HepG2 (cell line): Measurements from ENCODE around the gene FLRT3. TPM values are rescaled to one million over a fixed set of nuclear protein-coding genes. Genes with fewer than 3 reads are reported as not detected.

ENCODE experiments used
- FOXK1 ChIP-seq: sonication (generic); formaldehyde crosslinking; IDR thresholded peaks from 2 replicates; pipeline ENCODE4 v1.4.0; 2020; ENCODE audit warnings: low read depth, missing genetic modification reagents, borderline replicate concordance
- KAT7 ChIP-seq: IDR thresholded peaks from 2 replicates; pipeline ENCODE4 v1.6.1; 2018; ENCODE audit warnings: borderline replicate concordance, missing compliant biosample characterization
- KLF9 ChIP-seq: IDR thresholded peaks from 2 replicates; pipeline ENCODE4 v1.6.1; 2016; ENCODE audit warnings: low read depth
- MIER3 ChIP-seq: IDR thresholded peaks from 2 replicates; pipeline ENCODE4 v1.6.1; 2016; ENCODE audit warnings: missing compliant biosample characterization, borderline replicate concordance
- NR2C2 ChIP-seq: sonication (generic); formaldehyde crosslinking; IDR thresholded peaks from 2 replicates; pipeline ENCODE4 v1.4.0; 2020; ENCODE audit warnings: missing genetic modification reagents, mild to moderate bottlenecking, moderate library complexity, borderline replicate concordance
- PHF20 ChIP-seq: sonication (generic); formaldehyde crosslinking; IDR thresholded peaks from 2 replicates; pipeline ENCODE4 v1.5.0; 2020; ENCODE audit warnings: mild to moderate bottlenecking, missing genetic modification reagents
- SIX1 ChIP-seq: sonication (generic); formaldehyde crosslinking; IDR thresholded peaks from 2 replicates; pipeline ENCODE4 v1.4.0; 2020; ENCODE audit warnings: missing genetic modification reagents, borderline replicate concordance
- ZBTB20 ChIP-seq: sonication (generic); formaldehyde crosslinking; IDR thresholded peaks from 2 replicates; pipeline ENCODE4 v1.8.1; 2023; ENCODE audit warnings: missing genetic modification reagents, low read depth, mild to moderate bottlenecking, borderline replicate concordance
- ZFX ChIP-seq: sonication (generic); formaldehyde crosslinking; IDR thresholded peaks from 2 replicates; pipeline ENCODE4 v1.4.0; 2020; ENCODE audit warnings: mild to moderate bottlenecking, low read depth, missing genetic modification reagents, moderate library complexity
- ZNF121 ChIP-seq: sonication (generic); formaldehyde crosslinking; IDR thresholded peaks from 2 replicates; pipeline ENCODE4 v1.5.0; 2020; ENCODE audit warnings: mild to moderate bottlenecking, missing genetic modification reagents
- ZNF33B ChIP-seq: sonication (generic); formaldehyde crosslinking; IDR thresholded peaks from 2 replicates; pipeline ENCODE4 v1.5.1; 2020; ENCODE audit warnings: mild to moderate bottlenecking, missing genetic modification reagents
- ZNF34 ChIP-seq: sonication (generic); formaldehyde crosslinking; IDR thresholded peaks from 2 replicates; pipeline ENCODE4 v1.4.0; 2020; ENCODE audit warnings: mild to moderate bottlenecking, missing genetic modification reagents, borderline replicate concordance
- ZNF468 ChIP-seq: sonication (generic); formaldehyde crosslinking; IDR thresholded peaks from 2 replicates; pipeline ENCODE4 v1.8.0; 2022; ENCODE audit warnings: mild to moderate bottlenecking, moderate library complexity, missing genetic modification reagents
- ZNF496 ChIP-seq: sonication (generic); formaldehyde crosslinking; IDR thresholded peaks from 2 replicates; pipeline ENCODE4 v1.8.1; 2023; ENCODE audit warnings: mild to moderate bottlenecking, moderate library complexity, missing genetic modification reagents; ENCODE audit not compliant: insufficient replicate concordance
- ZNF720 ChIP-seq: sonication (generic); formaldehyde crosslinking; IDR thresholded peaks from 2 replicates; pipeline ENCODE4 v1.4.0; 2020; ENCODE audit warnings: missing genetic modification reagents
- ZNF790 ChIP-seq: sonication (generic); formaldehyde crosslinking; IDR thresholded peaks from 2 replicates; pipeline ENCODE4 v1.8.0; 2022; ENCODE audit warnings: missing genetic modification reagents, mild to moderate bottlenecking, borderline replicate concordance
- ZNF891 ChIP-seq: sonication (generic); formaldehyde crosslinking; IDR thresholded peaks from 2 replicates; pipeline ENCODE4 v1.5.0; 2020; ENCODE audit warnings: mild to moderate bottlenecking, missing genetic modification reagents
- polyA plus RNA-seq, 8 experiments: library from polyadenylated mRNA; depleted of rRNA in 3 of 8; stranded (reverse) in 7 of 8; unstranded in 1 of 8; fragments of >200 nt; fragmentation: Illumina TruSeq in 4 of 8; extraction: Trizol in 4 of 8; gene quantifications; 2 replicates each; pipeline versions ENCODE4 v1.2.1 to v1.2.3, GENCODE V29; 2011 to 2016; ENCODE audit warnings: low read depth in 4 of 8, missing spikeins in 1 of 8, mixed read lengths in 1 of 8; ENCODE audit not compliant: insufficient read depth in 1 of 8
- total RNA-seq, 5 experiments: library from RNA; depleted of rRNA; stranded (reverse); fragments of >200 nt; fragmentation: Illumina TruSeq; extraction: Trizol; gene quantifications; 2 replicates each; pipeline ENCODE4 v1.2.3, GENCODE V29; 2016; ENCODE audit warnings: low read depth in 1 of 5
- TF ChIP-seq, protein P1 (sequence below): sonication (generic); formaldehyde crosslinking; IDR thresholded peaks from 2 replicates; pipeline ENCODE4 v1.8.0; 2022; ENCODE audit warnings: missing genetic modification reagents, mild to moderate bottlenecking, borderline replicate concordance
- TF ChIP-seq, protein P2 (sequence below): IDR thresholded peaks from 2 replicates; pipeline ENCODE4 v1.6.1; 2012; ENCODE audit warnings: inconsistent platforms
- TF ChIP-seq, protein P3 (sequence below): IDR thresholded peaks from 2 replicates; pipeline ENCODE4 v1.6.1; 2016
- TF ChIP-seq, protein P4 (sequence below): sonication (generic); formaldehyde crosslinking; IDR thresholded peaks from 2 replicates; pipeline ENCODE4 v1.9.0; 2022; ENCODE audit warnings: missing genetic modification reagents, mild to moderate bottlenecking, borderline replicate concordance
- TF ChIP-seq, protein P5 (sequence below): sonication (generic); formaldehyde crosslinking; IDR thresholded peaks from 2 replicates; pipeline ENCODE4 v1.5.1; 2020; ENCODE audit warnings: missing genetic modification reagents, mild to moderate bottlenecking, borderline replicate concordance

Gene FLRT3
- total and polyA plus RNA-seq, 2 of the 13 experiments (the other 11 are each of a cell fraction or from before 2014, with no cell fraction given): 0.44 to 5.3 TPM

DNA sequence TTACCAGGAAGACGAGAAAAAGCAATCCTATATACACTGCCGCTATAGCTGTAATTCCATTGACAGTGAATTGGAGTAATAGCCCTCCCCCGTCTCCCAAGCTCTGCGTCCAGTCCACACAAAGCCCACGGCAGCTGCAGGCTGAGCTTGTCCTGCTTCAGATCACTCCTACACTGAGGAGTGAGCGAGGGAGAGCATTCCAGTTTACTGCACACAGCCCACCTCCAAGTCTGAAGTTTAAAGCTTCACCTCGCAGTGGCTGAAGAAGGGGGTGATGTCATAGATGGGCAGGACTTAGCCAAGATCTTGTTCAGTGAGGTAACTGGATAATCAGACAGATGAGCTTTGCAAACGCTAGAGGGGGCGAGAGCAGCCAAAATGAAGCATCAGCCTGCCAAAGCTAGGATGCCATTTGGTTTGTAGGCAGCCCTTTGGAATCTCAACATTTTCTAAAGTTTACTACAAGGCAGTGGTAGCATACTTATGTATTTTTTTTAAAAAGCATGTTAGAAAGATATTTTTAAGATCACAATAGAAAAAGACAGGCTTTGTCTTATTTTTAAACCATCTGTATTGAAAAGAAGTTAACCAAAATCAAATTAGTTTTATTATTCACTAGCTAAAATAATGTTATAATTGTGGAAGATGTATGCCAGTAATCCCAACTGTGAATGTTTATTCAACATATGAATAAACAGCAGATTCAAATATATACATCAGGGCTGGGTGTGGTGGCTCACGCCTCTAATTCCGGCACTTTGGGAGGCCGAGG, at the start of gene FLRT3 (continued):
- TF ChIP-seq, protein P1, sequence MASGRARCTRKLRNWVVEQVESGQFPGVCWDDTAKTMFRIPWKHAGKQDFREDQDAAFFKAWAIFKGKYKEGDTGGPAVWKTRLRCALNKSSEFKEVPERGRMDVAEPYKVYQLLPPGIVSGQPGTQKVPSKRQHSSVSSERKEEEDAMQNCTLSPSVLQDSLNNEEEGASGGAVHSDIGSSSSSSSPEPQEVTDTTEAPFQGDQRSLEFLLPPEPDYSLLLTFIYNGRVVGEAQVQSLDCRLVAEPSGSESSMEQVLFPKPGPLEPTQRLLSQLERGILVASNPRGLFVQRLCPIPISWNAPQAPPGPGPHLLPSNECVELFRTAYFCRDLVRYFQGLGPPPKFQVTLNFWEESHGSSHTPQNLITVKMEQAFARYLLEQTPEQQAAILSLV (CRISPR knock-in tag): 0 out of 2 replicates have a peak, but pooled peaks have one; percentile 35
- no peak for TF ChIP-seq KLF9
- TF ChIP-seq ZNF468: no peak
- TF ChIP-seq NR2C2: no peak
- TF ChIP-seq, protein P2, sequence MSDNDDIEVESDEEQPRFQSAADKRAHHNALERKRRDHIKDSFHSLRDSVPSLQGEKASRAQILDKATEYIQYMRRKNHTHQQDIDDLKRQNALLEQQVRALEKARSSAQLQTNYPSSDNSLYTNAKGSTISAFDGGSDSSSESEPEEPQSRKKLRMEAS: no peak
- TF ChIP-seq MIER3 (CRISPR knock-in tag): peak; percentile 72; the same call in 1 of the 2 replicates
- TF ChIP-seq ZNF34 (CRISPR knock-in tag): no peak
- no peak for TF ChIP-seq ZNF496 (CRISPR knock-in tag)
- TF ChIP-seq ZNF33B (CRISPR knock-in tag): no peak
- no peak for TF ChIP-seq SIX1 (CRISPR knock-in tag)
- no peak for TF ChIP-seq ZBTB20
- TF ChIP-seq ZFX (CRISPR knock-in tag): no peak
- TF ChIP-seq, protein P3, sequence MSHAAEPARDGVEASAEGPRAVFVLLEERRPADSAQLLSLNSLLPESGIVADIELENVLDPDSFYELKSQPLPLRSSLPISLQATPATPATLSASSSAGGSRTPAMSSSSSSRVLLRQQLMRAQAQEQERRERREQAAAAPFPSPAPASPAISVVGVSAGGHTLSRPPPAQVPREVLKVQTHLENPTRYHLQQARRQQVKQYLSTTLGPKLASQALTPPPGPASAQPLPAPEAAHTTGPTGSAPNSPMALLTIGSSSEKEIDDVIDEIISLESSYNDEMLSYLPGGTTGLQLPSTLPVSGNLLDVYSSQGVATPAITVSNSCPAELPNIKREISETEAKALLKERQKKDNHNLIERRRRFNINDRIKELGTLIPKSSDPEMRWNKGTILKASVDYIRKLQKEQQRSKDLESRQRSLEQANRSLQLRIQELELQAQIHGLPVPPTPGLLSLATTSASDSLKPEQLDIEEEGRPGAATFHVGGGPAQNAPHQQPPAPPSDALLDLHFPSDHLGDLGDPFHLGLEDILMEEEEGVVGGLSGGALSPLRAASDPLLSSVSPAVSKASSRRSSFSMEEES (CRISPR knock-in tag): no peak
- no peak for TF ChIP-seq ZNF720 (CRISPR knock-in tag)
- TF ChIP-seq, protein P4, sequence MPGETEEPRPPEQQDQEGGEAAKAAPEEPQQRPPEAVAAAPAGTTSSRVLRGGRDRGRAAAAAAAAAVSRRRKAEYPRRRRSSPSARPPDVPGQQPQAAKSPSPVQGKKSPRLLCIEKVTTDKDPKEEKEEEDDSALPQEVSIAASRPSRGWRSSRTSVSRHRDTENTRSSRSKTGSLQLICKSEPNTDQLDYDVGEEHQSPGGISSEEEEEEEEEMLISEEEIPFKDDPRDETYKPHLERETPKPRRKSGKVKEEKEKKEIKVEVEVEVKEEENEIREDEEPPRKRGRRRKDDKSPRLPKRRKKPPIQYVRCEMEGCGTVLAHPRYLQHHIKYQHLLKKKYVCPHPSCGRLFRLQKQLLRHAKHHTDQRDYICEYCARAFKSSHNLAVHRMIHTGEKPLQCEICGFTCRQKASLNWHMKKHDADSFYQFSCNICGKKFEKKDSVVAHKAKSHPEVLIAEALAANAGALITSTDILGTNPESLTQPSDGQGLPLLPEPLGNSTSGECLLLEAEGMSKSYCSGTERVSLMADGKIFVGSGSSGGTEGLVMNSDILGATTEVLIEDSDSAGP: peak; percentile 19; the same call in 1 of the 2 replicates
- TF ChIP-seq ZNF121 (CRISPR knock-in tag): no peak
- TF ChIP-seq, protein P5, sequence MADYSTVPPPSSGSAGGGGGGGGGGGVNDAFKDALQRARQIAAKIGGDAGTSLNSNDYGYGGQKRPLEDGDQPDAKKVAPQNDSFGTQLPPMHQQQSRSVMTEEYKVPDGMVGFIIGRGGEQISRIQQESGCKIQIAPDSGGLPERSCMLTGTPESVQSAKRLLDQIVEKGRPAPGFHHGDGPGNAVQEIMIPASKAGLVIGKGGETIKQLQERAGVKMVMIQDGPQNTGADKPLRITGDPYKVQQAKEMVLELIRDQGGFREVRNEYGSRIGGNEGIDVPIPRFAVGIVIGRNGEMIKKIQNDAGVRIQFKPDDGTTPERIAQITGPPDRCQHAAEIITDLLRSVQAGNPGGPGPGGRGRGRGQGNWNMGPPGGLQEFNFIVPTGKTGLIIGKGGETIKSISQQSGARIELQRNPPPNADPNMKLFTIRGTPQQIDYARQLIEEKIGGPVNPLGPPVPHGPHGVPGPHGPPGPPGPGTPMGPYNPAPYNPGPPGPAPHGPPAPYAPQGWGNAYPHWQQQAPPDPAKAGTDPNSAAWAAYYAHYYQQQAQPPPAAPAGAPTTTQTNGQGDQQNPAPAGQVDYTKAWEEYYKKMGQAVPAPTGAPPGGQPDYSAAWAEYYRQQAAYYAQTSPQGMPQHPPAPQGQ (CRISPR knock-in tag): no peak
- TF ChIP-seq KAT7 (CRISPR knock-in tag): no peak
- no peak for TF ChIP-seq PHF20 (CRISPR knock-in tag)
- TF ChIP-seq FOXK1: peak; percentile 58; the same call in 1 of the 2 replicates
- TF ChIP-seq ZNF790 (CRISPR knock-in tag): no peak
- TF ChIP-seq ZNF891 (CRISPR knock-in tag): no peak
